ENCODE data around the gene CFAP141.

CFAP141 gene

DNA sequence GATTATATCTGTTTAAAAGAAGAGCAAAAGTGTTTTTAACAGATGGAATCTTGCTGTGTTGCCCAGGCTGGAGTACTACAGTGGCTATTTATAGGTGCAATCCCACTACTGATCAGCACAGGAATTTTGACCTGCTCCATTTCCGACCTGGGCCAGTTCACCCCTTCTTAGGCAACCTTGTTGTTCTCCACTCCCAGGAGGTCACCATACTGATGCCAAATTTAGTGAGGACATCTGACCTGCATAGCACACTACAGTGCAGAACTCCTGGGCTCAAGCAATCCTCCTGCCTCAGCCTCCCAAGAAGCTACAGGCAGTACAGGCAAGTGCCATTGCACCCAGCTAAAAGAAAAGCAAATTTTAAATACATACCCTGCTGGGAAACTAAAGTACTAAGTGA, 39.9 kb downstream of the CFAP141 start:
- no peak for ATAC-seq
- Mint-ChIP-seq H3K9me3 (no peaks in the 10 kb centered on the region), H3K36me3 (peaks cover 91% of the 10 kb centered on the region), H3K4me3 (no peak overlapping the region), H3K27ac (no peak overlapping the region), H3K4me1 (peaks cover 24% of the 10 kb centered on the region), H3K27me3 (no peaks in the 10 kb centered on the region)

DNA sequence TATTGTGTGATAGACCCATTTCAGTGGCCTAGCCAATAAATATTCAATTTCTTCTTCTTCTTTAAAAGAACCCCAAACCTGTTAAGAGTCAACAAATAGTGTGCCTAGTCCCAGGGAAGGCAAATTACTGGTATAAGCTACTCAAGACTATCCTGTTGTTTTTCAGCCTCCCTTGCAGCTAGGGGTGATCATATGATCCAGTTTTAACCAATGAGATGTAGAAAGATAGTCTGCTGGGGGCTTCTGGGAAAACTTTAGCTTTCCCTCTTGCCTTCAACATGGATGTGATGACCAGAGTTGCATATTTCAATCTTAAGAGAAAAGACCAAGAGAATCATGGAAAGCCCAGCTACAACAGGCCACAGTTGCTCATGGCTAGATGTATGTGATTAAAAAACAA, 46.6 kb downstream of the CFAP141 start:
- H3K4me1 Mint-ChIP-seq = peaks cover 34% of the 10 kb centered on the region
- no peak overlapping the region for H3K4me3 Mint-ChIP-seq
- H3K9me3 Mint-ChIP-seq = peaks cover 3% of the 10 kb centered on the region
- peak overlapping the region; percentile 18 for H3K27ac Mint-ChIP-seq
- no peaks in the 10 kb centered on the region for H3K27me3 Mint-ChIP-seq
- peaks cover 77% of the 10 kb centered on the region for H3K36me3 Mint-ChIP-seq
- no peak for ATAC-seq

DNA sequence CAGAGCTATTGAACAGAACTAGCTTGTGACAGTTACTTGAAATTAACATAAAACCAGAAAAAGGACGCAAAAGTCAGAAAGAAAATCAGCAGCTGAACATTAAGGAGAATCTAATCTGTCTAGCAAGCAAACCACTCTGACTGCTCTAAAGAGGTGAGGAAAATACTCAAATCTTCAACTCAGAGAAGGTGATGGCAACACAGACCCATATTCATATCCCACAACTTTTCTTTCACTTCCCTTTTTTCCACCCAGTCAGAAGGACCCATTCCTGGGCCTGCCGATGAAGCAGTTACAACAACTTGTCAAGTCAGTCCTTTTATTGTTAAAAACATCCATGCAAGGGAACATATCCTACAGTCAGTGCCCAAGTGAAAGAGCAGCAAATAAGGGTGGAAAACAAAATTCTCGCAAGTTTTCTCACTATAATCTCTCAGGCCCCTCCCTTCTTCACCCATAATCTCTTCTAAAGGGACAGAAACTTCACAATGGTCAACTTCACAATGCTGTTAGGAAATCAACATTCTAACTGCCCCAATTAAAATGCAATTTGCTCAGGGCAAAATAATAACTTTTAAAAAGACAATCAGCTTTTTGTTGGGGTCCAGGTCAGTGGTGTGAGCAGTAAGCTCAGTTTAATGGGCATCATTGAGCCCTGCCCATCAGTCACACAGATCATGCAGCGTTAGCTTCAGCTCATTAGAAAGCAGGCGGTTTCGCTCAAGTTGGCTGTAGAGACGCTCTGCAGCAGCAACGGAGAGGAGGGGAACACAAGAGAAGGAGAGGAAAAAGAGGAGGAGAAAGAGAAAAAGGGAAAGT, 47.6 kb downstream of the CFAP141 start:
- no peak overlapping the region for H3K4me3 Mint-ChIP-seq
- no peaks in the 10 kb centered on the region for H3K27me3 Mint-ChIP-seq
- H3K4me1 Mint-ChIP-seq = peaks cover 26% of the 10 kb centered on the region
- H3K27ac Mint-ChIP-seq = peak overlapping the region; percentile 18
- ATAC-seq = peak; percentile 84
- peaks cover 3% of the 10 kb centered on the region for H3K9me3 Mint-ChIP-seq
- peaks cover 76% of the 10 kb centered on the region for H3K36me3 Mint-ChIP-seq

DNA sequence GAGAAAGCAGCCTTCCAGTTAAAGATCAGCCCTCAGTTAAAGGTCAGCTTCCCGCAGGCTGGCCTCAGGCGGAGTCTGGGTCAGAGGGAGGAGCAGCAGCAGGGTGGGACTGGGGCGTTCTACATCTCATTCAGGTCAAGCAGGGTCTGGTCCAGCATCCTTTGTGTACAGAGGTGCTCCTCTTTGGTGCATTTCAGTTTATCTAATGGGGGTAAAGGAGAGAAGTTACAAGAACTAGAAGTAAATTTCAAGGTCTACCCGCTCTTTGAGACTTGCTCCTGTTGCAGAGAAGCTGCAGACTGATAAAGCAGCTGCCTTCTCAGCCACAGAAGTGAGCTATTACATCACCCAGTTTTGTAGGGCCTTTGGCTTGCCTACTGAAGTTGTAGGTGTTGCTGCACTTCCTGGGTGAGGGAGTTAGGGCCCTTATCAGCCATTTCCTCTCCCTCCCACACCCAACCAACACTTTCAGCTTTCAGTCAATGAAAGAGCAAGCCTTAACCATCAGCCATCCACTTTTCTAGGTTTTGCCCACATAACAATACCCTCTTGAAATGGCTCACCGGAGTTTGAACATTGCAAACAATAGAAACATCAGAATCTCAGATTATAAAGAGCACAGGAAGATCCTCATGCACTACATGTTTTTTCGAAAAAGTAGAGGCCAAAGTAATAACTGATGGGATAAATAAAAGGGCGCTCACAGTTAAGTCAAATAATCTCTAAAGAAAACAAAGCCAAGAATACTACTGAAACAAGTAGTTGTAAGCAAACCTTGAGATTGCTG, 48.4 kb downstream of the CFAP141 start:
- Mint-ChIP-seq H3K9me3 (peaks cover 3% of the 10 kb centered on the region), H3K27me3 (no peaks in the 10 kb centered on the region), H3K4me1 (peaks cover 25% of the 10 kb centered on the region), H3K36me3 (peaks cover 68% of the 10 kb centered on the region), H3K27ac (peak overlapping the region; percentile 18), H3K4me3 (peak overlapping the region; percentile 36)
- ATAC-seq = peak; percentile 88

DNA sequence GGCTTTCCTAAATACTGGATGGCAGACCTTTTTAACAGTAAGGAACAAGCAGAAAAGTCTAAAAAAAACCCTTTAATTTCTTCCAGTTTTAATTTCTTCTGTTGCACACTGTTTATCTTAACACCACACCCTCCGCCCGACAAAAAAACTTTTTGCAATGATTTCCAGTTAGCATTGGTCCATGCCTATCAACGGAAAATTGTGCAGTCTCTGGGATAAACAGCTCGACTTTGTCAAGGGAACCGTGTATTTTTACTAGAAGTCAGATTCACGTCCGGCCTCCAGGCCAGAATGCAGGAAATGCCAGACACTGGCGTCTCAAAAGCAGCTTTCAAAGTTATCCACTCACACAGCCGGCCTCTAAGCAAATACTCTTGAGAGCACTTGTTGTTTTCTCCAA, 50.9 kb downstream of the CFAP141 start:
- H3K4me1 Mint-ChIP-seq = peaks cover 25% of the 10 kb centered on the region
- no peaks in the 10 kb centered on the region for H3K27me3 Mint-ChIP-seq
- H3K9me3 Mint-ChIP-seq = peaks cover 3% of the 10 kb centered on the region
- no peak for ATAC-seq
- H3K4me3 Mint-ChIP-seq = no peak overlapping the region
- H3K27ac Mint-ChIP-seq = no peak overlapping the region
- peaks cover 46% of the 10 kb centered on the region for H3K36me3 Mint-ChIP-seq

DNA sequence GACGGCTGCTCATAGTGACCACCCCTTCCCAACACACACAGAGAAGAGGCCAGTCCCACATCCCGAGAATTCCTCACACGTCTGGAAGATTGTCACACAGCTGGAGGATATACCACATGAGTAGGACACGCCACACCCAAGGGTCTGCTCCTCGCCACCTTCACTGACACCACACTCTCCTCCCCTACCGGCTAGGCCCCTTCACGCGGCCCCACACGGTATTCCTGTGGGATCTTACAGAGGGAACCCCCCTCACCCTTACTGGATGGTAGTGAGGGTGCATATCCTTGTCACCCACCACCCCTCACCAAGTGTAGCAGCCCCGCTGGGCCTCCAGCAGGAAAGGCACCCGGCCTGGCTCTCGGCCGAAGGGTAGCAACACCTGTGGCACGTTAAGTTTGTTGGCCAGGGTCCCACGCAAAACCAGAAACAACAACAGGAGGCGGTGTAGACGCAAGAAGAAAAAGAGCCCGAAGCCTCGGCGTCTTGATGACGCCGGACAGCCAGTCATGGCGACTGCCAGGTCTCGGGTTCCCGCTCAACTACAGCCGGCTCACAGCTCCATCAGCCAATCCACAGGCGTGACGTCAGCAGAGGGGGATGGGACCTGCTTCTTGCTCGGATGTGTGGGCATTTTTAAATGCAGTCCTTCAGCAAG, 51.5 kb downstream of the CFAP141 start, which contains the start of gene NUP210L:
Gene NUP210L (minus strand): TSS at position 540 of the 658 bp plus-strand sequence.
- ATAC-seq = no peak
- H3K9me3 Mint-ChIP-seq = peaks cover 3% of the 10 kb centered on the region
- H3K4me1 Mint-ChIP-seq = peaks cover 25% of the 10 kb centered on the region
- peaks cover 40% of the 10 kb centered on the region for H3K36me3 Mint-ChIP-seq
- no peak within 1 kb of the TSS for H3K27ac Mint-ChIP-seq
- no peak within 1 kb of the TSS for H3K4me3 Mint-ChIP-seq
- no peaks in the 10 kb centered on the region for H3K27me3 Mint-ChIP-seq

DNA sequence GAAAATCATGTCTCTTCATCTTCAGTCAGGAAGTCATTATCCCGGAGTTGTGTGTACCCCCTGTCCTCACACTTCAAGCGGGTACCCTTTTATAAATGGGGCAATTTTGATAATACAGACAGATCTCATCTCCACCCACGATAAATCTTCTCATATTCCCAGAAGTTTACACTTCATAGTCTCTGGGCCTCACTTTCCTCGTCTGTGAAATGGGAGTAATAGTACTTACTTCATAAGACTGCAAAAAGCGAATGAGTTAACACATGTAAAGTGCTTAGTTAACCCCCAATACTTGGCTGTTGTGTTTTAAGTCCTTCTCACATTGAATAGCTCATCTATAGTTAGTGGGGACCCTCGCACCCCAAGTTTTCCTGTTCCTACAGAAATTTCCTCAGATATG, 52.1 kb downstream of the CFAP141 start:
- Mint-ChIP-seq H3K27me3 (no peaks in the 10 kb centered on the region), H3K9me3 (peaks cover 3% of the 10 kb centered on the region), H3K4me1 (peaks cover 20% of the 10 kb centered on the region), H3K4me3 (no peak overlapping the region), H3K27ac (no peak overlapping the region), H3K36me3 (peaks cover 34% of the 10 kb centered on the region)
- no peak for ATAC-seq

DNA sequence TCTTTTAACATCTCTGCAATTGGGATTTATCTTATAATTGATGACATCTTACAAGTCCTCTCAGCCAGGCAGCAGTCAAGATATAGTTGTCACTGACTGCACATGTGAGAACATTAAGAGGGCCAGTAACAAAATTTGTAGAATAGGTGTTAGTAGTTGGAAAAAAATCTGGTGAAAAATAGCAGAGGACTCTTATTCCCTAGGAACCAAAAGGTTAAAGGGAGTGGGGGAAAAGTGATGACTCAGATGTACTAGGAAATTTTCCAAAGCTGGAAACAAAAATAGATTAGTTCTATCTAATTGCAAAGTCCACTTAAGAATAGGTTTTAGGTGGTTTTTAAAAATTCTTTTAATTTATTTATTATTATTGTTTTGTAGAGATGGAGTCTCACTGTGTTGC, 54.8 kb downstream of the CFAP141 start:
- Mint-ChIP-seq H3K9me3 (no peaks in the 10 kb centered on the region), H3K27me3 (no peaks in the 10 kb centered on the region), H3K27ac (no peak overlapping the region), H3K4me3 (no peak overlapping the region), H3K36me3 (peaks cover 13% of the 10 kb centered on the region), H3K4me1 (peaks cover 8% of the 10 kb centered on the region)
- ATAC-seq = no peak

Measured in stimulated activated memory B cell treated with anti-CD40 and anti-IgM and Interleukin-4, amounts not matched to agents 10 μg/mL and 1 μg/mL and 100 μg/mL, for 72 hours (primary cell).